Superior temporal gyrus (tissue), 1 donor: ENCODE data around the gene ANO6.
"Not testable (repeated sequence)": the region's sequence is repeated elsewhere in the genome, so short reads cannot be mapped to it uniquely, and the experiment has no call there.

Experiments
- DNase-seq: peaks from one replicate; pipeline ENCODE4 v3.0.0-alpha.2; 2016; ENCODE audit errors: extremely low spot score

The ANO6 gene

DNA sequence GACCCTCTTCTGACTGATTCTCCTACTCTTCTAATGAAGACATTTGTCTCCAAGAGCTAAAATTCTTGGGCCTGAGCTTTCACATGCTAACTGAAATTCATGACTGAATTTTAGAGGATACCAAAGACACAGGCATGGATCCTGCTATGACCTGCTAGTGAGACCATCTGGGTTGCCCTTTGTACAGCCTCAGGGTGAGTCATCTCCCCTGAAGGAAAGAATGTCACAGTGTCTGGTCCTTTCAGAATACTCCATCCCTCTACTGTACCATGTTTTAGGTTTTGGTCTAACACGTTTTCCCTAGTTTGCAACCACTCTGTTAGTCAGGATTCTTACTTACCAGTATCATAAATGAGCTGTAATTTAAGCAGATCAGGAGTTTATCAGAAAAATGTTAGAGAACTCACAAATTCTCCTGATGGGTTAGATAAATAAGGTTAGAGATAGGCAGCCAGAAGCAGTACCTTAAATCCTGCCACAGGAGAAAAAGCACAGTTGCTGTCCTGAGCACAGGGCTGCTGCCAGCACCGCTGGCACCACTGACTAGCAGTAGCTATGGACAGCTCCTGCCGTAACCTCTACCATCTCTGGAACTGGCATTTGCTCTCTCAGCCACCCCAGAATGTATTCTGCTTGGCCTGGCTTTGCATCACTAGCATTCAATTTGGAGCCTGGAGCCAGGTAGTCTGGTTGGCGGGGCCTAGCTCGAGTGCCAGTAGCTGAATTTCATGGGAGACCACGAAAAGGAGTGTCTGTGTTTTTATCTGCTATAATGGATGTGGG lies 127.6 kb downstream of the ANO6 start:
- no peak for DNase-seq

DNA sequence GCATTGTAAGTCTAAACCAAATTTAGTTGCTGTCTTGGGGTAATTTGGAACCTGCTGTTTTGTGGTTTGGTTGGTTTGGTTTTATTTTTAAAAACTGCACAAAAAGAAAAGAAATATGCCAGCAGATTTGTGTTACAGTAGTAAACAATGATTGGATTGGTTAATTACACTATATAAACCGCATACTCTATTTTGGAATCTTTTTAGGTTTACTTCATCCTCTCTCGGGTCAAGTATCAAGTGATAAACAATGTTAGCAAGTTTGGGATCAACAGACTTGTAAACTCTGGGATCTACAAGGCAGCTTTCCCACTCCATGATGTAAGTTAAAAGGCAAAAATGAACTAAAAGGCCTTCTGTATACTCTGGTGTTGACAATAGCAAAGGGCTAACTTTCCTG lies 132.4 kb downstream of the ANO6 start:
- DNase-seq: no peak

DNA sequence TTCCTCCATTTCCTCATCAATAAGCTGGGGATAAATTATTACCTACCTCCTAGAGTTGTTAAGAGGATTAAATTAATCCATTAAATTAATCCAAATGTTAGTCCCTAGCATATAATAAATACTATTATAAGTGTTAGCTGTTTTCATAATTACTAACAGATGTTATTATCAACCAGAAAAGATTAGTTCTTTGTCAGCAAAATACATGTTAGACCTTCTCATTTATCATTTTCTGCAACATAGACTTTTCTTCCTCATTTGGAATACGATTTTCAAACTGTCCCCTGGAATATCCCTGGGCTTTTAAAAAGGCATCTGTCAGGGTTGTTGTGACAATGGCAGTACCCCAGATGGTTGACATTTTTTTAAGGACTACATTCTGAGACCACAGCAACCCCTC lies 133.1 kb downstream of the ANO6 start:
- DNase-seq: no peak

DNA sequence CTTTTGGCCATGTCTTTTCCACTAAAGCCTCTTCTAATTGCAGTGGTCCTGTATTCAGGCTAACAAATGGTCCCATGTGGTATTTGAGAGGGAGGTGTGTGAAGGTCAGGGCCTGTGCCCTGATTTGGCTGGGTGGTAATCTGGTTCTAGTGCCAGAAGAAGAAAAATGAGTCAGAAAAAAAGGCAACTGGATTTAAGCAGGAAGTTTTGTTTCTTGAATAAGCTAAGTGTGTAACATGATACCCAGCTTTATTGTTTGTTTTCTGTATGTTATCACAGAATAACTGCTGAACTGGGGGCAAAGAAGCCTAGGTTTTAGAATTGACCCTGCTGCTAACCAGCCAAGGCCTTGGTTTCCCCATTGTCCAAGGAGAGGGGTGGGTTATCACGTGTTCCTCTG lies 134.0 kb downstream of the ANO6 start:
- no peak for DNase-seq

DNA sequence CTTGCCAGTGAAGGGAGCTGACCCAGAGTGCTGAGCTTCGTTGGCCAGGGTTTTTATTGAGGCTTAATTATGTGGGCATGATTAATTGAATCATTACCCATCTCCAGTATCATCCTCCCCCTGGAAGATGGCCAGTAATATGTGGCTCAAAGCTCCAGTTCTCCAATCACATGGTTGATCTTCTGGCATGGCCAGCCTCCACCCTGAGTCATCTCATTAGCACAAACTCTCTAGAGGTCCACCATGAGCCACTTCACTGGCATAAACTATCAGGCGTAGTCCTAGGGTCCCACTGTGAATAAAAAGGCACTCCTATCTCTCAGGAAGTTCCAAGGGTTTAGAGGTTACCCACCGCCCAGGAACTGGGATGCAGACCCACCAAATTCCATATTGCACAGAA lies 135.0 kb downstream of the ANO6 start:
- no peak for DNase-seq

DNA sequence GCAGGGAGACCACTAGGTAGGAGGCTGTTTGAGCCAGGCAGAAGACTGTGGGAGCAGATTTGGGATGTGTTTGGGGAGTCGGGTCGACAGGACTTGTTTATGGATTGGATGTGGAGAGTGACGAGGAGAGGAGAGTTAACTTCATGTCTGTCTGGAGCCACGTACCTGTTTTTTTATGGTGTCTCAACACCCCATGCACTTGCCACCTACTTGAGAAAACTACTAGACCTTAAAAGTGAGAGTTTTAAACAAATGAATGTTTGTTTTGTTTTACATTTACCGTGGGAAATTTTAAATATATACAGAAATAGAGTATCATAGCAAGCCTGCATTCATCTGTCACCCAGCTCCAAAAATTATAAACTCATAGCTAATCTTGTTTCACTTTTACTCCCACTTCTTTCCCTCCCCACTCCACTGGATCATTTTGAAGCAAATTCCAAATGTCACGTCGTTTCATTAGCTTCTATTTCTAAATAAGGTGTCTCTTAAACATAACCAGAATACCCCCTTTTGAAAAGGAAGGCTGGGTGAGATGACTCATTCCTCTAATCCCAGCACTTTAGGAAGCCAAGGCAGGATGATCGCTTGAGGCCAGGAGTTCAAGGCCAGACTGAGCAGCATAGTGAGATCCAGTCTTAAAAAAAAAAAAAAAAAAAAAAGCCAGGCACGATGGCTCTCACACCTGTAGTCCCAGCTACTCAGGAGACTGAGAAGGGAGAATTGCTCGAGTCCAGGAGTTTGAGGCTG lies 136.2 kb downstream of the ANO6 start:
- no peak for DNase-seq

DNA sequence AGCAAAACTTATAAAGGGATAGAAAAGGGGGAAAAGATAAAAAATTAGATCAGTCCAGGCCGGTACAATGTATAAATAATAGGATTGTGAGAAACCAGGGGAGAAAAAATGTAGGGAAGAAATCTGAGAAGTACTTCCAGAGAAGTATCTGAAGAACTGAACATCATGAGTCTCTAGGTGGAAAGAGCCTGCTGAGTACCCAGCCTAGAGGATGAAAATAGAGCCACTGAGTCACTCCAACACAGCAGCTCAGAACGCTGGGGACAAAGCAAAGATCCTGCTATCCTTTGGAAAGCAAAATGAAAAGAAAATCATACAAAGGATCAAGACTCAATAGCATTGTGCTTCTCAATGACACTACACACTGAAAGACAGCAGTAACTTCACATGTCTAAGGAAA lies 138.0 kb downstream of the ANO6 start:
- no peak for DNase-seq

DNA sequence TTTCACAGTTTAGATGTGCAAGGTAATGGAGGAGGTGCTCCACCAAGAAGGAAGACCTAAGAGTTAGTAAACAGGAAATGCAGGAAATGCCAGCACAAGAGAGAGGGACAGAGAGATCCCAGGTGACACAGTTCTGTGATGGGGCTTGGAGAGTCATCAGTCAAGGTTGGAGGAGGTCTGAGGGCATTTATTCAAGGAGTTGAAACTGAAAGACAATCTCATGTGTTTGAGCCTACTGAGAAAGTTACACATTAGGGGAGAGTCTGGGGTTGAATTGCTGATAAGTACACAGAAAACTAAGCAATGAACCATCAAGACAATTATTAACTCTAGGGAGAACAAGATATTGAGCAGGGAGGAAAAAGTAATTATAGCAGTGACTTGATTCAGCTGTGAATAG lies 138.5 kb downstream of the ANO6 start:
- DNase-seq: no peak

DNA sequence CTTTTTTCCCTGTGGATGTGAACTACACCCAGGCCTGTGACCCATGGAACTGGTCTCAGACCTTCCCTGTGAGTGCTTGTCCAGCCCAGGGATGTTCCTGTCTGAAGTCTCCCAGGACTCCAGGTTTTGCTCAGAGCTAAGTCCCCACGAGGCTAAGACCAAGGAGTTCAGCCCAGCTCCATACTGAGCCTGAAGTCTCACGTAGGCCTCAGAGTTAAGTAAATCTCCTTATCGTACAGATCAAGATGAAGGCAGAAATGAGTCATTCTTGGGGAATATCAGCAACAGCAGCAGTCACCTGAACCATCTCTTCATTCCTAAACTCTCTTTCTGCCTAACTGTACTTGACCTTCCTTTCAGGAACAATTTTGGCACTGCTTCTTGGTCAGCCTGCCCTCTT lies 139.8 kb downstream of the ANO6 start:
- DNase-seq: no peak

DNA sequence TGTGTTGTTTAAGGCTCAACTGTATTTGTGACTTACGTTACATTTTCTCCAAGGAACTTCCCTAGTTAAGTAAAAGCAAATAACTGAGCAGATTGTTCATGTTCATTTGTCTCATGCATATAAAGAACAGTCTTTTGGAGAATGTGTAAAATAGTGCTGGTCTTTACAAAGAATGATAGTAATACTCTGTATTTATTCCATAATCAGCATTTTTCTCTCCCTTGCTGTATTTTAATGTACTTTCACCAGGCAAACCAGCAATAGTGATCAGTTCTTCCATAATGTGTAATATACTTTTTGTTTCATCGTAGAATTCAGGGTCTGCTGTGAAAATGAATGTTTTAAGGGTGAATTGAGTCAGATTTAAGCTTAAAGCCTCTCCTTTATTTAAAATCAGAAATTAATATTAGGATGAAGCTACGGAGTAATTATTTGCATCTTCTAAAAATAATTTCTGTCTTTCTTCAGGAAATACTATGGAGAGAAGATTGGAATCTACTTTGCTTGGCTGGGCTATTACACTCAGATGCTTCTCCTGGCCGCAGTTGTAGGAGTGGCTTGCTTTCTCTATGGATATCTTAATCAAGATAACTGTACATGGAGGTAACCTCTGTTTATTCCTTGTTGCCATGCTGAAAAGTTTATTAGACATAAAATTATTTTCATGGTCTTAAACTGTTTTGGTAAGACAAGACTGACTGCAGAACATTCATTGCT lies 141.1 kb downstream of the ANO6 start:
- no peak for DNase-seq

DNA sequence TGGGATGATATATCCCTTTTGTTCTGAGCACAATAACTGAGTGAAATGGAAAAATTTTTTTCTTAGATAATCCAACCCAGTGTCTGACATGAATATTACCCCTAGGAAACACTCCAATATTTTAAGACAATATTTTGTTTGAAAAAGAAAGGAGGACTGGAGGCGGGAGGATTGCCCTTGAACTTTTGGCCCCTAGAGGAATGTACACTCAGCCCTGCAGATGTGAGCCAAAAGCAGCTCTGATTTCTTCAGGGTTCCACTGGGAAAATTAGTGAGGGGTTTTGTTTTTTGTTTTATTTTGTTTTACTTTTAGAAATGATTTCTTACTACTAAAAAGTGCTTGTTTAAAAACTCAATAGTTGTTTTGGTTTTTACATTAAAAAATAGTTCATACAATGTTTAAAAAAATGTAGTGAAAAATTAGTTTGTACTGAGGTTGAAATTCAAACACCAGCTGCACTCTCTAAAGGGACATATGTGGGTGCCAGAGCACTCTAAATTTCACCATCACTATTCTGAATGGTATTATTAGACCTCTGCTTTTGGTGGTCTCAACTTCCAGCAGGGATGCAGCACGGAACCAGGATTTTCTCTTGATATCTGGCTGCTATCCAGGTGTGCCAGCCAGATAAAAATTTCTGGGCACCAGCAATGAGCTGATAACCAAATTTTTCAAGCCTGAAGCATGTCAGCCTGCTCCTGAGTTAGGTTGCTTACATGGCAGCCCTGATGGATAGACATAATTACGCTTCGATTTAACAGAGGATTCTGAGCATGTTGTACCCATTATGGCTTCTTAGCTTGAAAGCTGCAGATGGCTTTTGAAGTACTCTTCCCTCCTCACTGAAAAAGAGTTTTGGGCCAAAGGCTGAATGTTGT lies 141.9 kb downstream of the ANO6 start:
- DNase-seq: no peak

DNA sequence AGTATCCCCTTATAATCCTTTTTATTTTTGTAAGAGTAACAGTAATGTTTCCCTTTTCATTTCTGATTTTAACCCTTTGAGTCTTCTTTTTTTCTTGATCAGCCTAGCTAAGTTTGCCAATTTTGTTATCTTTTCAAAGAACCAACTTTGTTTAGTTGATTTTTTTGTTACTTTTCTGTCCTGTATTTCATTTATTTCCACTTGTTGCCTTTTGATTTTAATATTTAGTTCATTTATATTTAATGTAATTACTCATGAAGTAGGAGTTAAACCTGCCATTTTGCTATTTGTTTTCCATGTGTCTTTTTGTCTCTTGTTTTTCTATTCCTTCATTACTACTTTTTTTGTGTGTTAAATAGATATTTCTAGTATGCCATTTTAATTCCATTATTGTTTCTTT lies 146.4 kb downstream of the ANO6 start:
- no peak for DNase-seq

DNA sequence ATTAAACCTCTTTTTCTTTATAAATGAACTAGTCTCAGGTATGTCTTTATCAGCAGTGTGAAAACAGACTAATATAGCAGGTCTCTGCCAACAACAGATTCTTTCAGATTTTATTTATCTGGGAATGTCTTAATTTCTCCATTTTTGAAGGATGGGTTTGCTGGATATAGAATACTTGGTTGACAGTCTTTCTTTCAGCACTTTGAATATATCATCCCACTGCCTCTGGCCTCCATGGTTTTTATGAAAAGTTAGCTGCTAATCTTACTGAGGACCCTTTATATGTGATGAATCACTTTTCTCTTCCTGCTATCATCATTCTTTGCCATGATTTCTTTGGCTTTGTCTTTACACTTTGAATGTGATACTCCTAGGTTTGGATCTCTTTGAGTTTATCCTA lies 148.0 kb downstream of the ANO6 start:
- no peak for DNase-seq

DNA sequence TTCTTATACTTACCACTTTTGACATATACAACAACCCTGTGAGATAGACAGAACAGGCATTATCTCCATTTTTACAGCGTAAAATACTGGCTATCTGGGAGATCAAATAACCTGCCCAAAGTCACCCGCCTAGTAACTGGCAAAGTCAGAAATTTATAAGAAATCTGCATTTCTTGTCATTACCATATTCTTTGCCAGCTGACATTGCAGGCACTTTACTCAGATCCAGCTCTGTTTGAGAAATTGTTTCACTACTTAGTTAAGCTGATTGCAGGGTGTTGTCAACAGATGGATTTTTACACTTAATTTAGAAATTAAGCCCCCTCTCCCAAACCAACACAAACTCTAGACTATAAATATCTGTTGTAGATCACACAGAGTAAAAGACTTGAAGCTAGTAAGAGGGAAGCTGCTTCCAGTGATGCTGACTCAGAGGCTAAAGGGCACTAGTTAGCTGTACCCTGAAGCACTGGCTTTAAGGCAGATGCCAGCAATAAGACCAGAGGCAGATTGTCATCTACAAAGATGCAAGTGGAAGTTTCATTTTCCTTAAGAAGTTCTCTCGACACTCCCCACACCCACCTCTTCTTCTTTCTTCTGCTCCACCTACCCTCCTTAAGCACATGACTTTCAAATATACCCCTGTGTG lies 153.1 kb downstream of the ANO6 start:
- no peak for DNase-seq

DNA sequence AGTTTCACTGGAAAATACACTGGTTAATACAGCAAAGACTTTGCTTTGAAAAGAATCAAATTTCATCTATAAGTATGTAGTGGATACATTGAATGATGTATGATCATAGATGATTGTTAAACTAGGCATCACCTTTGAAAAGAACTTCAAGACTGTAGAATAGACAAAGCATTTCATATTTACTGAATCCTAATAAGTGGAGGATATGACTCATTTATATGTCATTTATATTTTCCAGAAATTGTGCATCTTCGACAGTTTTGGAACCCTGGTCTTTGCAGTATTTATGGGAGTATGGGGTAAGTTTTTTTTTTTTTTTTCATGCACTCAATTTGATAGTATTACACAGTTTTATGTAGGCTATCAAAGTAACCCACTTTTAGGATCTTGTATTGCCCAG lies 161.9 kb downstream of the ANO6 start:
- DNase-seq: no peak

DNA sequence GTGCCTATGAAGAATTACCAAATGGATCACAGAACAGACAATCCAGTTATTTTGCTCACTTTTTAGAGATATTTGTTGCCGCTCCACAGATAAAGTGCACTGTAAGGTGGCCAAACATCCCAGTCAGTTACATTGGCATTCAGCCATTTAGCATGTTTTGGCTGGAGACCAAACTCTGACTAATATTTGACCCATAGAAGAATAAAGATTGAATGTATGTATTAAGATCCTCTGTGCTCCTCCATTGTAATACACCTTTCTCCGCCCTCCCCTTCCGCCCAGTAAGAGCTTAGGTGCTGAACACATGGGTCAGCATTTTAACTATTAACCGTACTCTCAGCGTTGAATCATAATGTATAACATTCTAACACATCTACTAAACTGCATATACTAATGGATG lies 163.4 kb downstream of the ANO6 start:
- DNase-seq: no peak

DNA sequence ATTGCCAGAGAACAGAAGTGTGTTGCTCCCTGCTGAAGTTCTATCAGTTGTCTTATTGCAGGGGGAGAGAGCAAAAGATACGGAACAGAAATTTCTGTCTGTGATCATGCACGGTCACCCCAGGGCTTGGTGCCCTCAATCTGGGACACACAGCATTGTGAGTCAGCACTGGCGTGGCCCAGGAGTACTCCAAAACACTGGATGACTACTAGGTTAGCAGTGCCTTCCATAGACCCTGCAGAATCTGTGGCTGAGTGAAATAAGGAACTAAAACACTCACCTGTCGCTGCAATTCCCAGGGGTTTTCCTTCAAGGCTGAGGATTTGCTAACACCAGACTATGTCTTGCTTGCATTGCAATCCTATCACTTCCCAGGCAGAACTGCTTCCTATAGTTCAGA lies 165.5 kb downstream of the ANO6 start:
- no peak for DNase-seq

DNA sequence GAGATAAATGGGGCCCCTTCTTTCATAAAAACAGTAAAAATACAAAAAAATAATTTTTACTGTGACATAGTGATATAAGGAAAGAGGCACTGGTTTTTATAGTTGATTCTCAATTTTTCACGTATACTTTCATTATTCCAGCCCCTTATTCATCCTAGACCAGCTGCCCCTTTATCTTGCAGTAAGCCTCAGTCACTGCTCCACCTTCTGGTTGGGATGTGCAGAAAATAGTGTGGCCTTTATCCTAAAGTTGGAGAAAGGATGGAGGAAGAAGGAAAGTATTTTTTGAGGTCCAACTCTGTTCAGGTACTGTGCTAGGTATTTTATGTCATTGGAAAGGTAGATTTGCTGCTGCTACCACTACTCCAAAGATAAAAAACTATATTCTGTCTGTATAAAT lies 172.7 kb downstream of the ANO6 start:
- DNase-seq: peak; percentile 46

DNA sequence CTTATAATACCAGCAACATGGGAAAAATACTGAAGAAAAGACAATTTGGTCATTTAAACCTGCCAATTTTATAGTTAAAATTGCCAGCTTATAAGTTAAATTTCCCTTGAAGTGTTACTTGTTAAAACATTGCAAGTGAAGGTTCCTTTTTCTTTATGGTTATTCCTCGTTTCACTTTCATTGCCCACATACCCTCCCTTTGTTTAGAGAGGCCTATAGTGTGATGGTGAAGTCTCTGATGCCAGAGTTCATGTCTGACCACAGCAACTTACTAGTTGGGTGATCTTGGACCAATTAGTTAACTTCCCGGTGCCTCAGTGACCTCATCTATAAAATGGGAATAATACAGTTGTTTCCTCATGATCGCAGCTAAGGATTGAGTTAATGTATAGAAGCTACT lies 173.5 kb downstream of the ANO6 start:
- DNase-seq: no peak

DNA sequence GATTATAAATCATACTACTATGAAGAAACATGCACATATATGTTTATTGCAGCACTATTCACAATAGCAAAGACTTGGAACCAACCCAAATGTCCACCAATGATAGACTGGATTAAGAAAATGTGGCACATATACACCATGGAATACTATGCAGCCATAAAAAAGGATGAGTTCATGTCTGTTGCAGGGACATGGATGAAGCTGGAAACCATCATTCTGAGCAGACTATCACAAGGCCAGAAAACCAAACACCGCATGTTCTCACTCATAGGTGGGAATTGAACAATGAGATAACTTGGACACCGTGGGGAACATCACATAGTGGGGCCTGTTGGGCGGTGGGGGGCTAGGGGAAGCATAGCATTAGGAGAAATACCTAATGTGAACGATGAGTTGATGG lies 181.6 kb downstream of the ANO6 start:
- not testable (repeated sequence) for DNase-seq

DNA sequence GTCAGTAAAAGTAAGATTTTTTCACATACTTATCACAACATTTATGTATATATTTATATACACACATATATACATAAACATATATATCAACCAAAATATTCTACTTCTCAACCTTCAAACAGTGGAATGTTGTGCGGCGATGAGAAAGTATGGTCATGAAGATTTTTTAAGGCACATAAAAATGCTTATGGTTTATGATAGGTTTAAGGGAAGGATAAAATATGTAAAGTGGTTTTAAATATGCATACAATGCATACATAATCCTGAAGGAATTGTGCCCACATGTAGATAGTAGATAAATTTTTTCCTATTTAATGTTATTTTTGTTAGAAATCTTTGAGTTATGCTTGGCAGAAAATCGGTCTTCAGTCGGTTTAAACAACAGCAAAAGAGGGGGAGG lies 182.7 kb downstream of the ANO6 start:
- DNase-seq: no peak
